Inferior parietal cortex (tissue), 1 donor: Measurements from ENCODE around the gene XBP1.
"Not testable (repeated sequence)": the region's sequence is repeated elsewhere in the genome, so short reads cannot be mapped to it uniquely, and the experiment has no call there.

ENCODE experiments used
- DNase-seq: peaks from one replicate; pipeline ENCODE4 v3.0.0-alpha.2; 2016; ENCODE audit errors: extremely low spot score

The XBP1 gene

DNA sequence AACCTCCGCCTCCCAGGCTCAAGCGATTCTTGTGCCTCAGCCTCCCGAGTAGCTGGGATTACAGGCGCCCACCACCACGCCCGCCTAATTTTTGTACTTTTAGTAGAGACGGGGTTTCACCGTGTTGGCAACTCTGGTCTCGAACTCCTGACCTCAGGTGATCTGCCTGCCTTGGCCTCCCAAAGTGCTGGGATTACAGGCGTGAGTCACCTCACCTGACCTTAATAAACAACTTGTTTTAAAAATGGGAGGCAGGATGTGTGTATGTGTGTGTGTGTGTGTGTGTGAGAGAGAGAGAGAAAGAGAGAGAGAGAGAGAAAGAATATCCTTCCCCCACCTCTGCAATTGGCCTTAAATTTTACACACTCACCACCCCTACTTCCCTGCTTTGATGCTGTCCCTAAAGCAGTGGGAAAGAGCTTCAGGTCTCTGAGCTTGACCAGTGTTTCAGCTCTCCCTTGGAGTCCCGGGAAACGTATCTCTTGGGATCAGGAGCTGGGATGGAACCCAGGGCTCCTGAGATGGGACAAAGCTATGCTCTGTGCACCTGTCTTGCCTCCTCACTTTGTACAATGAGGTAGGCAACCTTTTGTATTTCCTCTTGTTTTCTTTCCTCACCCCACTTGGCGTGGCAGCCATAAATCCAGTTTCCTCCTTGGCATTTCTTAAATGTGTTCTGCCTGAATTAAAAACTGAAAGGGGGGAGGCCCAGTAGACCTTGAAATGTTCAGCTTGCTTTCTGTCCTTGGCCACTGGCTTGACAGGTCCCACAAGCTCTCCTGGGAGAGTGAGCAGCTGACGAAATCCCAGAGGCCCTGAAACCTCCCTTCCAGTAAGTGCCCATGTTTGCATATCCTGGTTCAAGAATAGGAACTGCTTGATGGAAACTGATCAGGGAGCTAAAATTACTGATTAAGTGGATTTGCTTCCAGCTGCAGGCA lies 17.8 kb upstream of the XBP1 start:
- DNase-seq, result no peak

DNA sequence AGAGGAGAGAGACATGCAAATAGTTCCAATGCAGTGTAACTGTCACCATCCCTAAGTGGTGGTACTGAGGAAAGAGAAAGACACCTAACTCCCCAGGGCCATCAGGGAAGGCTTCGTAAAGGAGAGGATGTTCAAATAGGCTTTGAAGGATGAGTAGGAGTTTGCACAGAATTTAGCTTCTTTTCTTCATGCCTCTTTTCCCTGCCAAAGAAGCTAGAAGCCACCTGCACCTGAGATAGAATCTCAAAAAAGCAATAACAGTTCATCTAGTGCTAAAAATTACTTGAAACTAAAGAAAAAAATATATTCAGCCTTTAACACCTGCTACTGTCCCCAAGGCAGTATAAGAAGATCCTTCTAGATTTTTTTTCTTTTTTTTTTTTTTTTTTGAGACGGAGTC lies 16.7 kb upstream of the XBP1 start:
- no peak for DNase-seq

- DNase-seq, result no peak
Observed at GRCh38 chr22:28815729-28816128, 15.4 kb upstream of the XBP1 start.

DNA sequence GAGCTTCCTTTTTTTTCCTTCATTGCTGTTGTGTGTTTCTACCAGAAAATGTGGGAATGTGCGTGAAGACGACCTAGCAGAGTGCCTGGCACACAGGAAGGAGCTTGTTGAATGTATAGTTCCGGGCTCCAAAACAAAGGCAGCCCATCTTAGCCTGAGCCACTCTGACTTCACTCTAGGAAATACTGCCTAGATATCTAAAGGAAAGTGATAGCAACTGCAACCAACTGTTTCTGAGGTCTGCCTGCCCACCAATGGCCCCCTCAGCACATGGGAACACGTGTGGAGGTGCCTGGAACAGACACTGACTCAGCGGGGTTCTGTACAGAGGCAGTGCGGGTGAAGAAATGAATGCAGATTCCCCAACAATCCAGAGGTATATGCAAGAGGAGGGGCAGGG lies 14.7 kb upstream of the XBP1 start:
- no peak for DNase-seq

- DNase-seq, result no peak
Observed at GRCh38 chr22:28813772-28814518, 13.6 kb upstream of the XBP1 start.

GRCh38 chr22:28812516-28812915 lies 12.1 kb upstream of the XBP1 start:
- no peak for DNase-seq

GRCh38 chr22:28810821-28811491 lies 10.6 kb upstream of the XBP1 start:
- no peak for DNase-seq

DNA sequence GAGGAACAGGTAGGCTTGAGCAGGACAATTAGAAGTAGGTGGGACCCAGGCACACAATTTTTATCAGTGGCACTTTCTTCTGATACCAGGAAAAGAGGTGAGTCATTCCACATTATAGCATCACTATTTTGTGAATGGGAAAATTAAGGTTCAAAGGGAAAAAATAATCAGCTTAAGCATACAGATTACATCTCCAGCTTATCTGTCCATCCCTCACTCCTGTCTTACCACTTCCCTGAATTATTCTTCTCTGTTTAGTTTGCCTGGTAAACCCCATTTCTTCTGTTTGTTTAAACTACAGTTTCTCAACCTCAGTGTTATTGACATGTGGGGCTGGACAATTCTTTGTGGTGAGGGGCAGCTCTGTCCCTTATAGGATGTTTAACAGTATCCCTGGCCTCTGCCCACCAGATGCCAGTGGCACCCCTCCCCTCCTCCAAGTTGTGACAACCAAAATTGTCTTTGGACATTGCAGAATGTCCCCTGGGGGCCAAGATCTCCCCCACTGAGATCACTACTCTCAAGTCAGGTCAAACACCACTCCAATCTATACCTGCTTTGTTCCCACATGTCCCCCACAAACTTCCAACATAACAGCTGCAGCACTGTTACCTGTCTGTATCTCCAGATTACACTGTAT lies 8.5 kb upstream of the XBP1 start:
- no peak for DNase-seq

- not testable (repeated sequence) for DNase-seq
Observed at GRCh38 chr22:28805426-28805825, 5.1 kb upstream of the XBP1 start.

DNA sequence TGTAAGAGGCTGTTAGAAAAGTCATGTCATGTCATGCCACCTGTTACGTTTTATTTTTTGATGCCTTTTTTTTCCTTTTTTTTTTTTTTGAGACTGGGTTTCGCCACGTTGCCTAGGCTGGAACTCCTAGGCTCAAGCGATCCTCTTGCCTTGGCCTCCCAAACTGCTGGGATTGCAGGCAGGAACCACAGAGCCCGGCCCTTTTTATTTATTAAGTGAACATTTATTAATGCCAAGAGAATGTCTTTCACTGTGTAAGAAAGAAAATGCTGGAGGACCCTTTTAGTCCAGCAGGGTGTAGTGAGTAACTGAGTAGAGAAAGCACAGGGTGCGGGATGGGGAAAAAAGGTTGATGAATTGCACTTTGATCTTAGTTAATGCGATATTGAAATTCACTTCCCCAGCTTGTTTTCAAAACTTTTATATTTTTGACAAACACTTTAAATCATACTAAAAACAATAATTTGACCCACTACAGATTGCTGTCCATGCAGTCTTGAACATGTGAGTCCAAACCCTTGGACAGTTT lies 2.3 kb upstream of the XBP1 start:
- no peak for DNase-seq

- DNase-seq, result no peak
Observed at GRCh38 chr22:28801845-28802594, 1.7 kb upstream of the XBP1 start.

- peak; percentile 19 for DNase-seq
Observed at GRCh38 chr22:28799606-28800307, 612 bp downstream of the XBP1 start.

GRCh38 chr22:28798810-28799605 lies 1.4 kb downstream of the XBP1 start:
- no peak for DNase-seq

DNA sequence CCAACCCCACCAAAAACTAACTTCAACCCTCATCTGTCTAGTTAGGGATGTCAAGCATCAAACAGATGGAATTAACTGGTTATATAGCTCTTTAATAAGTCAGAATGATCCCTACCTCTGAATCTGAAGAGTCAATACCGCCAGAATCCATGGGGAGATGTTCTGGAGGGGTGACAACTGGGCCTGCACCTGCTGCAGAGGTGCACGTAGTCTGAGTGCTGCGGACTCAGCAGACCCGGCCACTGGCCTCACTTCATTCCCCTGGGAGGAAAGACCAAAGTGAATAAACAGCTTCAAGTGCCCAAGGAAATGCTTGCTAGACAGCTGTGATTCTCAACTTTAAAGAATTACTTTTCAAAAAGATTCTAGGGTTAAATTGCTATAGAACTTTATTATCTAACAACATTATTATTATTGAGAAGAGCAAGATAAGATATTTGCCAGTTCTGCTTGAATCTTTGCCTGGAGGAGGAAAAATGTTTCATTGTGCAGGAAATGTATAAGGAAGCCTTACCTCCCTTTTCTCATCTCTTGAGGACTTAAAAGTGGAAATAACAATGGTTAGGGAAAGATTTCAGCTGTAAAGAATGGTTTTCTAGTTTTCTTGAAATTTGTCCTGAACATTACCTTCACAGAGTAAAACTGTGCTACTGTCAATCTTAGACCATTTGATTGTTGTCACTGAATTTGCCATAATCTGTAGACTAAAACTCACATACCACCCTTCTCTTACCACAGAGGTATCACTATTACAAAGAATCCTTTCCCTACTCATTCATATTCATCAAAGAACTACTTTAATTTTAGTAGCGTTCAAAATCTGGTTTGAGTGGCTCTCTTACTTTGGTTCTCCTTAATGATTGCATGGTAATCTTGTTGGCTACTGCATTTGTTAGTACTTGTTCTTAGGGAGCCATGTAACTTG lies 4.2 kb downstream of the XBP1 start:
- DNase-seq, result no peak

DNA sequence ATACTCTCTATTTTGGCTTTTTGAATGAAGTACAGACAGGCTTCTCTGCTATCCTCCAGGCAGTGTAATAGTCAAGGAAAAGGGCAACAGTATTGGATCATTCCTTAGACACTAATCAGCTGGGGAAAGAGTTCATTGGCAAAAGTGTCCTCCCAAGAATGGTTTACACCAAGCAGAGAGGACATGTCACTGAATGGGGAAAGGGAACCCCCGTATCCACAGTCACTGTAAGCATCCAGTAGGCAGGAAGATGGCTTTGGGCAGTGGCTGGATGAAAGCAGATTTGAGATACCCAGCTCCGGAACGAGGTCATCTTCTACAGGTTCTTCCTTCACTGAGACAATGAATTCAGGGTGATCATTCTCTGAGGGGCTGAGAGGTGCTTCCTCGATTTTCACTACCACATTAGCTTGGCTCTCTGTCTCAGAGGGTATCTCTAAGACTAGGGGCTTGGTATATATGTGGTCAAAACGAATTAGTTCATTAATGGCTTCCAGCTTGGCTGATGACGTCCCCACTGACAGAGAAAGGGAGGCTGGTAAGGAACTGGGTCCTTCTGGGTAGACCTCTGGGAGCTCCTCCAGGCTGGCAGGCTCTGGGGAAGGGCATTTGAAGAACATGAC lies 5.2 kb downstream of the XBP1 start:
- DNase-seq, result no peak

- DNase-seq, result no peak
Observed at GRCh38 chr22:28793976-28794584, 6.3 kb downstream of the XBP1 start.
